ENCODE data around the gene PRSS21. TPM values are rescaled to one million over a fixed set of nuclear protein-coding genes. Genes with fewer than 3 reads are reported as not detected.

The PRSS21 gene
- total and polyA plus RNA-seq, 10 of the 15 experiments (the other 5 are each of a cell fraction or from before 2014, with no cell fraction given): 5.3 to 73.4 (median 40.1) TPM; not detected in 1

GRCh38 chr16:2779978-2780898 lies 36.8 kb upstream of the PRSS21 start (continued):
- TF ChIP-seq IRF4 (IDR thresholded peaks at IDR 0.05; ENCODE audit: low read depth, low read length) (no peak), PML (IDR thresholded peaks at IDR 0.05; ENCODE audit: low read length) (no peak), RAD21 (IDR thresholded peaks at IDR 0.05; ENCODE audit: insufficient read depth, low read depth, low read length) (no peak), TCF12 (IDR thresholded peaks at IDR 0.05; ENCODE audit: low read depth, low read length) (no peak), PBX3 (IDR thresholded peaks at IDR 0.05; ENCODE audit: insufficient replicate concordance, low read depth, low read length) (no peak), SUZ12 (IDR thresholded peaks at IDR 0.05; ENCODE audit: unreplicated experiment) (no peak), ASH2L (IDR thresholded peaks at IDR 0.05; ENCODE audit: borderline replicate concordance, low read depth) (no peak), IKZF2 (IDR thresholded peaks at IDR 0.05) (no peak)
- TF ChIP-seq, protein P1, sequence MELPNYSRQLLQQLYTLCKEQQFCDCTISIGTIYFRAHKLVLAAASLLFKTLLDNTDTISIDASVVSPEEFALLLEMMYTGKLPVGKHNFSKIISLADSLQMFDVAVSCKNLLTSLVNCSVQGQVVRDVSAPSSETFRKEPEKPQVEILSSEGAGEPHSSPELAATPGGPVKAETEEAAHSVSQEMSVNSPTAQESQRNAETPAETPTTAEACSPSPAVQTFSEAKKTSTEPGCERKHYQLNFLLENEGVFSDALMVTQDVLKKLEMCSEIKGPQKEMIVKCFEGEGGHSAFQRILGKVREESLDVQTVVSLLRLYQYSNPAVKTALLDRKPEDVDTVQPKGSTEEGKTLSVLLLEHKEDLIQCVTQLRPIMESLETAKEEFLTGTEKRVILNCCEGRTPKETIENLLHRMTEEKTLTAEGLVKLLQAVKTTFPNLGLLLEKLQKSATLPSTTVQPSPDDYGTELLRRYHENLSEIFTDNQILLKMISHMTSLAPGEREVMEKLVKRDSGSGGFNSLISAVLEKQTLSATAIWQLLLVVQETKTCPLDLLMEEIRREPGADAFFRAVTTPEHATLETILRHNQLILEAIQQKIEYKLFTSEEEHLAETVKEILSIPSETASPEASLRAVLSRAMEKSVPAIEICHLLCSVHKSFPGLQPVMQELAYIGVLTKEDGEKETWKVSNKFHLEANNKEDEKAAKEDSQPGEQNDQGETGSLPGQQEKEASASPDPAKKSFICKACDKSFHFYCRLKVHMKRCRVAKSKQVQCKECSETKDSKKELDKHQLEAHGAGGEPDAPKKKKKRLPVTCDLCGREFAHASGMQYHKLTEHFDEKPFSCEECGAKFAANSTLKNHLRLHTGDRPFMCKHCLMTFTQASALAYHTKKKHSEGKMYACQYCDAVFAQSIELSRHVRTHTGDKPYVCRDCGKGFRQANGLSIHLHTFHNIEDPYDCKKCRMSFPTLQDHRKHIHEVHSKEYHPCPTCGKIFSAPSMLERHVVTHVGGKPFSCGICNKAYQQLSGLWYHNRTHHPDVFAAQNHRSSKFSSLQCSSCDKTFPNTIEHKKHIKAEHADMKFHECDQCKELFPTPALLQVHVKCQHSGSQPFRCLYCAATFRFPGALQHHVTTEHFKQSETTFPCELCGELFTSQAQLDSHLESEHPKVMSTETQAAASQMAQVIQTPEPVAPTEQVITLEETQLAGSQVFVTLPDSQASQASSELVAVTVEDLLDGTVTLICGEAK (IDR thresholded peaks at IDR 0.05; ENCODE audit: borderline replicate concordance): no peak

All from GM12878 (cell line).